H9 (cell line): ENCODE measurements around the gene IGDCC3. TPM values are rescaled to one million over a fixed set of nuclear protein-coding genes. Genes with fewer than 3 reads are reported as not detected.

Source experiments
- DNase-seq: peaks from one replicate; pipeline ENCODE4 v3.0.0-alpha.2; 2017
- H2AFZ ChIP-seq: one replicate; pipeline ENCODE4 v1.6.1; 2013; ENCODE audit warnings: mild to moderate bottlenecking, low read length, control low read depth, moderate library complexity
- H2AK5ac ChIP-seq: 2 replicates; pipeline ENCODE4 v1.6.1; 2013; ENCODE audit warnings: low read length, control low read depth, mixed read lengths; ENCODE audit not compliant: insufficient read length
- H2BK120ac ChIP-seq: one replicate; pipeline ENCODE4 v1.6.1; 2013; ENCODE audit warnings: low read depth, mild to moderate bottlenecking, low read length, control low read depth, inconsistent platforms; ENCODE audit not compliant: poor library complexity, severe bottlenecking
- H2BK12ac ChIP-seq: 2 replicates; pipeline ENCODE4 v1.6.1; 2013; ENCODE audit warnings: low read length, control low read depth, mixed read lengths, low read depth; ENCODE audit not compliant: insufficient read length
- H2BK15ac ChIP-seq: 2 replicates; pipeline ENCODE4 v1.6.1; 2013; ENCODE audit warnings: low read depth, low read length, control low read depth
- H2BK20ac ChIP-seq: one replicate; pipeline ENCODE4 v1.6.1; 2013; ENCODE audit warnings: low read depth, mild to moderate bottlenecking, low read length, control low read depth, inconsistent platforms; ENCODE audit not compliant: poor library complexity, severe bottlenecking
- H2BK5ac ChIP-seq: 2 replicates; pipeline ENCODE4 v1.6.1; 2013; ENCODE audit warnings: low read length, control low read depth, mixed read lengths; ENCODE audit not compliant: insufficient read length
- H3K14ac ChIP-seq: 2 replicates; pipeline ENCODE4 v1.6.1; 2013; ENCODE audit warnings: low read length, control low read depth; ENCODE audit not compliant: insufficient read depth
- H3K18ac ChIP-seq: 2 replicates; pipeline ENCODE4 v1.6.1; 2013; ENCODE audit warnings: low read depth, mild to moderate bottlenecking, mixed read lengths, low read length, control low read depth; ENCODE audit not compliant: insufficient read length
- H3K23ac ChIP-seq: 2 replicates; pipeline ENCODE4 v1.6.1; 2013; ENCODE audit warnings: low read length, control low read depth, mixed read lengths, low read depth; ENCODE audit not compliant: insufficient read length
- H3K23me2 ChIP-seq: 2 replicates; pipeline ENCODE4 v1.6.1; 2013; ENCODE audit warnings: low read depth, mild to moderate bottlenecking, mixed read lengths, low read length, control low read depth; ENCODE audit not compliant: insufficient read length, poor library complexity, severe bottlenecking
- H3K27ac ChIP-seq: 2 replicates; pipeline ENCODE4 v1.5.1; 2013; ENCODE audit warnings: low read length, control low read depth, mixed read lengths, low read depth; ENCODE audit not compliant: insufficient read length
- H3K27me3 ChIP-seq: 2 replicates; pipeline ENCODE4 v1.6.1; 2013; ENCODE audit warnings: low read length, control low read depth, inconsistent platforms; ENCODE audit not compliant: insufficient read depth
- H3K4ac ChIP-seq: 2 replicates; pipeline ENCODE4 v1.6.1; 2013; ENCODE audit warnings: low read depth, mild to moderate bottlenecking, control low read depth, inconsistent platforms, low read length, moderate library complexity
- H3K4me1 ChIP-seq: 2 replicates; pipeline ENCODE4 v1.6.1; 2013; ENCODE audit warnings: low read length, control low read depth, inconsistent platforms; ENCODE audit not compliant: insufficient read depth
- H3K4me2 ChIP-seq: 2 replicates; pipeline ENCODE4 v1.6.1; 2013; ENCODE audit warnings: low read length, control low read depth, mixed read lengths; ENCODE audit not compliant: insufficient read length, insufficient read depth
- H3K56ac ChIP-seq: 2 replicates; pipeline ENCODE4 v1.6.1; 2013; ENCODE audit warnings: low read depth, mild to moderate bottlenecking, mixed read lengths, low read length, control low read depth; ENCODE audit not compliant: insufficient read length
- H3K79me1 ChIP-seq: 2 replicates; pipeline ENCODE4 v1.6.1; 2013; ENCODE audit warnings: low read depth, mild to moderate bottlenecking, moderate library complexity, low read length, control low read depth, inconsistent platforms; ENCODE audit not compliant: insufficient read depth, poor library complexity, severe bottlenecking
- H3K79me2 ChIP-seq: 2 replicates; pipeline ENCODE4 v1.6.1; 2013; ENCODE audit warnings: low read length, control low read depth, inconsistent platforms; ENCODE audit not compliant: insufficient read depth
- H3K9ac ChIP-seq: 2 replicates; pipeline ENCODE4 v1.6.1; 2013; ENCODE audit warnings: low read length, control low read depth, mixed read lengths; ENCODE audit not compliant: insufficient read length; ENCODE audit errors: extremely low read depth
- H3K9me3 ChIP-seq: one replicate; pipeline ENCODE4 v1.6.1; 2013; ENCODE audit warnings: low read depth, low read length, inconsistent platforms; ENCODE audit not compliant: control insufficient read depth
- H3T11ph ChIP-seq: one replicate; pipeline ENCODE4 v1.6.1; 2013; ENCODE audit warnings: mild to moderate bottlenecking, low read length, control low read depth, inconsistent platforms
- H4K20me1 ChIP-seq: one replicate; pipeline ENCODE4 v1.6.1; 2013; ENCODE audit not compliant: control insufficient read depth, insufficient read length, insufficient read depth
- H4K5ac ChIP-seq: 2 replicates; pipeline ENCODE4 v1.6.1; 2013; ENCODE audit warnings: low read depth, mild to moderate bottlenecking, mixed read lengths, low read length, control low read depth; ENCODE audit not compliant: insufficient read length
- H4K8ac ChIP-seq: replicated peaks from 2 replicates; pipeline ENCODE4 v1.6.1; 2013; ENCODE audit warnings: low read length, control low read depth, mixed read lengths, low read depth; ENCODE audit not compliant: insufficient read length
- H4K91ac ChIP-seq: 2 replicates; pipeline ENCODE4 v1.6.1; 2013; ENCODE audit warnings: low read depth, mild to moderate bottlenecking, moderate library complexity, mixed read lengths, low read length, control low read depth; ENCODE audit not compliant: insufficient read length
- H3K27ac Mint-ChIP-seq, 3 experiments: 2 replicates in 2 of 3; 3 replicates in 1 of 3; pipeline ENCODE4 v1.8.0; 2020 to 2021; ENCODE audit warnings: mixed read lengths in 3 of 3, mild to moderate bottlenecking in 1 of 3, moderate library complexity in 1 of 3
- H3K27me3 Mint-ChIP-seq: 2 replicates; pipeline ENCODE4 v1.8.0; 2021; ENCODE audit warnings: low read depth, mild to moderate bottlenecking, moderate library complexity, mixed read lengths
- H3K36me3 Mint-ChIP-seq, 3 experiments: 2 replicates in 2 of 3; 3 replicates in 1 of 3; pipeline ENCODE4 v1.8.0; 2020 to 2021; ENCODE audit warnings: low read depth in 3 of 3, mixed read lengths in 3 of 3; ENCODE audit not compliant: insufficient read depth in 1 of 3
- H3K4me1 Mint-ChIP-seq, 2 experiments: 2 replicates each; pipeline ENCODE4 v1.8.0; 2020; ENCODE audit warnings: mixed read lengths in 2 of 2
- H3K4me3 Mint-ChIP-seq, 2 experiments: 2 replicates in 1 of 2; 3 replicates in 1 of 2; pipeline ENCODE4 v1.8.0; 2020 to 2021; ENCODE audit warnings: mild to moderate bottlenecking in 2 of 2, mixed read lengths in 2 of 2, moderate library complexity in 1 of 2
- H3K9me3 Mint-ChIP-seq, 2 experiments: 2 replicates in 1 of 2; 3 replicates in 1 of 2; pipeline ENCODE4 v1.8.0; 2020; ENCODE audit warnings: mild to moderate bottlenecking in 2 of 2, mixed read lengths in 2 of 2, moderate library complexity in 1 of 2
- WGBS: extraction: QIAGEN DNeasy Blood & Tissue Kit; methylation state at CpG from one replicate; pipeline ENCODE4 v1.1.7; 2013; ENCODE audit warnings: missing lambda C conversion rate, low lambda C conversion rate, mixed read lengths; ENCODE audit not compliant: insufficient read length; ENCODE audit errors: extremely low coverage; 5-methylcytosine and 5-hydroxymethylcytosine counted together
- total RNA-seq: library from RNA; stranded (reverse); gene quantifications from 2 replicates; pipeline ENCODE4 v1.2.1, GENCODE V29; 2021
- TF ChIP-seq, protein P1 (sequence below): fragments of 200-600 bp; sonication (generic); conservative IDR thresholded peaks from 3 replicates; pipeline ENCODE4 v1.8.0; 2021; ENCODE audit warnings: antibody characterized with exemption, mild to moderate bottlenecking

IGDCC3 gene
- total RNA-seq, 1 experiment from 2014 or later = 18.9 TPM

DNA sequence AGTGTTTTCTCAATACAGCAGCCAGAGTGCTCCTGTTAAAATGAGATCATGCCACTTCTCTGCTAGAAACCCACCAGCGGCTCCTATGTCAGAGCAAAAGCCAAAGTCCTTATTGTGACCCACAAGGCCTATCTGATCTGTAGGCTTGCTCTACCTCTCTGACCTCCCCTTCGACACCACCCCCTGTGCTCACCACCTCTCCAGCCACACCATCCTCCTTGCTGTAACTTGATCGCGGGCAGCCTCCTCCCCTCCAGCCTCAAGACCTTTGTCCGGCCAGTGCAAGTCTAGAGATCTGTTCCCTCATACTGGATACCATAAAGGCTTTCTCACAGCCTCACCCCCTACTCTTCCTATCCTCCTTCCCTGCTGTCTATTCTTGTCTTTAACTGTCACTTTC is 46.9 kb upstream of the IGDCC3 start:
- no CpG with 5 or more reads among the region's 5 CpGs for WGBS
- Mint-ChIP-seq H3K27ac (no peak overlapping the region), H3K4me3 (peak overlapping the region; percentile 1 to 7; a peak in 2 of 5 replicates), H3K9me3 (peaks cover 0 to 2% of the 10 kb centered on the region in 2 experiments; a peak in 2 of 5 replicates), H3K27me3 (peaks cover 17% of the 10 kb centered on the region), H3K4me1 (peaks cover 33 to 49% of the 10 kb centered on the region in 2 experiments), H3K36me3 (peaks cover 0 to 4% (median 0%) of the 10 kb centered on the region in 3 experiments; a peak in 2 of 7 replicates)
- Histone ChIP-seq H3K23ac (no peak overlapping the region), H4K5ac (no peak overlapping the region), H3K27me3 (0 out of 2 replicates have a peak, but pooled peaks cover 3% of the 10 kb centered on the region), H2BK15ac (no peak overlapping the region), H3K4ac (no peak overlapping the region), H3K79me2 (no peaks in the 10 kb centered on the region), H2BK12ac (no peak overlapping the region), H3K4me1 (peaks cover 4% of the 10 kb centered on the region; the same call in 1 of the 2 replicates), H2BK20ac (no peak overlapping the region), H3K56ac (no peak overlapping the region), H4K8ac (no peak overlapping the region), H2AFZ (no peak overlapping the region), H3K9ac (no peak overlapping the region), H3K14ac (no peak overlapping the region), H3K27ac (no peak overlapping the region), H4K91ac (no peak overlapping the region), H2BK5ac (no peak overlapping the region), H2AK5ac (no peak overlapping the region), H3K4me2 (no peak overlapping the region), H3K79me1 (no peaks in the 10 kb centered on the region), H3K23me2 (peaks cover 19% of the 10 kb centered on the region), H3K9me3 (no peaks in the 10 kb centered on the region), H3K18ac (no peak overlapping the region), H3T11ph (no peak overlapping the region), H2BK120ac (no peak overlapping the region), H4K20me1 (no peaks in the 10 kb centered on the region)
- TF ChIP-seq, protein P1, sequence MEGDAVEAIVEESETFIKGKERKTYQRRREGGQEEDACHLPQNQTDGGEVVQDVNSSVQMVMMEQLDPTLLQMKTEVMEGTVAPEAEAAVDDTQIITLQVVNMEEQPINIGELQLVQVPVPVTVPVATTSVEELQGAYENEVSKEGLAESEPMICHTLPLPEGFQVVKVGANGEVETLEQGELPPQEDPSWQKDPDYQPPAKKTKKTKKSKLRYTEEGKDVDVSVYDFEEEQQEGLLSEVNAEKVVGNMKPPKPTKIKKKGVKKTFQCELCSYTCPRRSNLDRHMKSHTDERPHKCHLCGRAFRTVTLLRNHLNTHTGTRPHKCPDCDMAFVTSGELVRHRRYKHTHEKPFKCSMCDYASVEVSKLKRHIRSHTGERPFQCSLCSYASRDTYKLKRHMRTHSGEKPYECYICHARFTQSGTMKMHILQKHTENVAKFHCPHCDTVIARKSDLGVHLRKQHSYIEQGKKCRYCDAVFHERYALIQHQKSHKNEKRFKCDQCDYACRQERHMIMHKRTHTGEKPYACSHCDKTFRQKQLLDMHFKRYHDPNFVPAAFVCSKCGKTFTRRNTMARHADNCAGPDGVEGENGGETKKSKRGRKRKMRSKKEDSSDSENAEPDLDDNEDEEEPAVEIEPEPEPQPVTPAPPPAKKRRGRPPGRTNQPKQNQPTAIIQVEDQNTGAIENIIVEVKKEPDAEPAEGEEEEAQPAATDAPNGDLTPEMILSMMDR = no peak
- DNase-seq = no peak
